Globus pallidus (tissue), 1 donor: ENCODE measurements around the gene MRGPRG.
"Not testable (repeated sequence)": the region's sequence is repeated elsewhere in the genome, so short reads cannot be mapped to it uniquely, and the experiment has no call there.

Experiments
- DNase-seq: peaks from one replicate; pipeline ENCODE4 v3.0.0-alpha.2; 2015; ENCODE audit warnings: low spot score

The MRGPRG gene, protein sequence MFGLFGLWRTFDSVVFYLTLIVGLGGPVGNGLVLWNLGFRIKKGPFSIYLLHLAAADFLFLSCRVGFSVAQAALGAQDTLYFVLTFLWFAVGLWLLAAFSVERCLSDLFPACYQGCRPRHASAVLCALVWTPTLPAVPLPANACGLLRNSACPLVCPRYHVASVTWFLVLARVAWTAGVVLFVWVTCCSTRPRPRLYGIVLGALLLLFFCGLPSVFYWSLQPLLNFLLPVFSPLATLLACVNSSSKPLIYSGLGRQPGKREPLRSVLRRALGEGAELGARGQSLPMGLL

GRCh38 chr11:3218483-3219280 lies at the start of gene MRGPRG:
Gene MRGPRG, minus strand, starts transcription at chr11:3218813. Its CDS starts 0 bp downstream, at chr11:3218813.
- no peak for DNase-seq

GRCh38 chr11:3262548-3262947 lies 43.9 kb upstream of the MRGPRG start:
- not testable (repeated sequence) for DNase-seq

- DNase-seq = not testable (repeated sequence)
Measured at GRCh38 chr11:3261831-3262230, 43.2 kb upstream of the MRGPRG start.

DNA sequence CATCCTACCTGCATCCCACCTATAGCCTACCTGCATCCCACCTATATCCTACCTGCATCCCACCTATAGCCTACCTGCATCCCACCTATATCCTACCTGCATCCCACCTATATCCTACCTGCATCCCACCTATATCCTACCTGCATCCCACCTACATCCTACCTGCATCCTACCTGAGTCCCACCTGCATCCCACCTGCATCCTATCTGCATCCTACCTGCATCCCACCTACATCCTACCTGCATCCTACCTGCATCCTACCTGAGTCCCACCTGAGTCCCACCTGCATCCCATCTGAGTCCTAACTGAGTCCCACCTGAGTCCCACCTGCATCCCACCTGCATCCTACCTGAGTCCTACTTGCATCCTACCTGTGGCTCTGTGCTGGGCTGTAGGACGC lies 38.9 kb upstream of the MRGPRG start:
- DNase-seq = not testable (repeated sequence)

DNA sequence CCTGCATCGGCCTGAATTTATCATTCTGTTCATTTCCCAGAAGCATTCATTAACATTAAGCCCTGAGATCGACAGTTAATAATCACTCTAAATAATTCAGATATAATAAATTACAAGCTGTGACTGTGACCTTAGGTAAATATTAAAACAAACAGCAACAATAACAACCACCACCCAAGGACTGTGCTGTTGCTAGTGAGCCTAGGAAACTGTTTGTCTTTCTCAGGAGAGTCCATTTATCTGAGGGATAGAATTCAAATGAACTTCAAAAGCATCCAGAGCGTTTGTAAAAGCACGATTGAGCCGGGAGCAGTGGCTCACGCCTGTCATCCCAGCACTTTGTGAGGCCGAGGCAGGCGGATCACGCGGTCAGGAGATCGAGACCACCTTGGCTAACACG lies 36.6 kb upstream of the MRGPRG start:
- DNase-seq = not testable (repeated sequence)

DNA sequence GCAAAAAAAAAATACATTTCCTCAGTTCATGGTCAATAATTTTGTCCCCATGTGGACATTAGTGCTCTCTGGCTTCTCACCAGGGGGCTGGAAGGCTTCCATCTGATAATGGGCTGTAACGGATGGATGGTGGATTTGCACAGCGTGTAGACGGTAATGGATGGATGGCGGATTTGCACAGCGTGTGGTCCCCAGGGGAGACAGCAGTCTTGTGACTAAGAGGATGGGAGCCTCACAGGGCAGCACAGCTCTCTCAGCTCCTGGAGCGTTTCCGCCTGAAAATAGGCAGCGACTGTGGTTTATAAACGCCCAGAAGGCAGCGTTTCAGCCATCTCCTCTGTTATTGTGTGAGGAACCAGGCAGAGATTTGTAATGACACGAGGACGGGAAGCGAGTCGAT lies 36.2 kb upstream of the MRGPRG start:
- DNase-seq = not testable (repeated sequence)

GRCh38 chr11:3245071-3245470 lies 26.5 kb upstream of the MRGPRG start:
- no peak for DNase-seq

DNA sequence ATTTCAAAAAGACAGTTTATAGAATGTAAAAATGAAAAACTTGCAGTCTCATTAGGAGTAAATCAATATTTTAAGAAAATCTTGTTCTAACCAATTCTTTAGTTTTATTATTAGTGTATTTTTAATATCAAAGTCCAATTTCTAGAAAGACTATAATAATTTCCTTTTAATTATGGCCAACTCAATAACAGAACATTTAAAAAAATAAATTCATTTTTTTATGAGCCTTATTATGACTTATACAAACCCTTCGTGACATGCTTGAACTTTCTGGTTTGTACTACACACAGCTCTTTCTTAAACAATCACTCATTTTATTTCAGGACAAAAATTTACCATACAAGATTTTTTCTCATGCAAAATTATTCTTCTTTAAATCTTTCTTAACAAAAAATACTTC lies 25.3 kb upstream of the MRGPRG start:
- no peak for DNase-seq

- DNase-seq = no peak
Measured at GRCh38 chr11:3237119-3237518, 18.5 kb upstream of the MRGPRG start.

DNA sequence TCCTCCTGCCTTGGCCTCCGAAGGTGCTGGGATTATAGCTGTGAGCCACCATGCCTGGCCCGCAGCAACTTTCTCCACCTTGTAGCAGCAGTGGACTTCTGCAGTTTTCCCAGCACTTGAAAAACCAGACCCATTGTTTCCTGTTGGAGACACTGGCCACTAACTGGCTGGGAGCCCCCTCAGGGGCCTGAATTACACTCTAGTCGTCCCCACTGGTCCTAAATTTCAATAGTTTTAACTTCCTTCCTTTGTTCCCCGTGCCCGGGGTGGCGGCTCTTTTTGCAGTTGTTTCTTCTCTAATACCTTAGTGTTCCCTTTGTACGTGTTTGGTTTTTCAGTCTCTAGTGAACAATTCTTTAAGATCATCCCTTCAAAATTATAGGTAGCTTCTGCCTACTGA lies 16.2 kb upstream of the MRGPRG start:
- DNase-seq = no peak

GRCh38 chr11:3232956-3233355 lies 14.3 kb upstream of the MRGPRG start:
- DNase-seq = no peak

DNA sequence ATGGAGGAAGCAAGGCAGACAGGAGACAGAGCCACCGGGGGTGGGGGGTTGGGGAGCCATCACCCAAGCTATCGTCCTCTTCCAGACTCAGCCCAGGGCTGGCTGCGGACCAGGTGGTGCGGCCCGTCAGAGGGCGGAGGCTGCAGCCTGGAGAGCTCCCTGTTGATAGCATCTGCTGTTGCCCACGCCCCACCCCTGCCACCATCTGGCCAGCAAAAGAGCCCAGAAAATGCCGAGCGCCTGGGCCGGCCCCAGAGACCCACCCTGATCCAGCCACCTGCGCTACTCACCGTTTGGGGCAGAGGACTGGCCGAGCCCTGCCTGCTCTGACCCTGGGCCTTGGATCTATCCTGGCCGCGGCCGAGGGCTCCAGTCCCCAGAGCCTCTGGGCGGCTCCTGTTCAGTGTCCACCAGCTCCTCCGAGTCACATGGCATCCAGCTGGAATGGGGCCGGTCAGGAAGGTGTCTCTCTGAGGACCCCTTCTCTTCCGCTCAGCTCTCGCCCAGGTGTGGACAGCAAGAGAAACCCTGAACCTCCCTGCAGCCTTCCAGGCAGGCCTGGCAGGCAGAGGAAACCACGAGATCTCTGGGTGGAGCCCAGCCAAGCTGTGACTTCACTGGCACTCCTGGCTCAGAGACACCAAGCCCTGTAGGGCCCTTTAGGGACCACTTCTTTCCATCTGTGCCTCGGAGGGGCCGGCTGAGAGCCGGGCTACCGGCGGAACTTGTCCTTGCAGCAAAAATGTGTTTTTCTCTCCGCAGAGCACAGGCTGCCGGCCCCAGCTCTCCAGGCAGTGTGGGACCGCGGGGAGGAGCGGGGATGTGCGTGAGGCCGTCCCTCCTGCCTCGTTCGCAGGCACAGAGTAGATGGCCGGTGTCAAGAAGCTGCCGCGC lies 13.5 kb upstream of the MRGPRG start, which contains the start of gene MRGPRE:
Gene MRGPRE (minus strand): TSS at position 567 of the 894 bp plus-strand sequence. CDS start 3,618 bp downstream, outside the sequence.
- peak; percentile 5 for DNase-seq

DNA sequence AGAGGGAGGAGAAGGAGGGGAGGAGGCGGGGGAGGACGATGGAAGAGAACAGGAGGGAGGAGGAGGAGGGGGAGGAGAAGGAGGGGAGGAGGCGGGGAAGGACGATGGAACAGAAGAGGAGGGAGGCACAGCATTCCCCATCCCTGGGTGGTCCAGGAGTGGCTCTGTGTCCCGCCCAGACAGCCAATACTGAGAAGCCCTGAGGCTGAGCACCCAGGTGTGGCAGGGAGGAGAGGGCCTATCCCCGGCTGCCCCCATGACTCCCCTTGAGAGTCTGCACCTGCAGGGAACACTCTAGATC lies 12.9 kb upstream of the MRGPRG start:
- DNase-seq = no peak

DNA sequence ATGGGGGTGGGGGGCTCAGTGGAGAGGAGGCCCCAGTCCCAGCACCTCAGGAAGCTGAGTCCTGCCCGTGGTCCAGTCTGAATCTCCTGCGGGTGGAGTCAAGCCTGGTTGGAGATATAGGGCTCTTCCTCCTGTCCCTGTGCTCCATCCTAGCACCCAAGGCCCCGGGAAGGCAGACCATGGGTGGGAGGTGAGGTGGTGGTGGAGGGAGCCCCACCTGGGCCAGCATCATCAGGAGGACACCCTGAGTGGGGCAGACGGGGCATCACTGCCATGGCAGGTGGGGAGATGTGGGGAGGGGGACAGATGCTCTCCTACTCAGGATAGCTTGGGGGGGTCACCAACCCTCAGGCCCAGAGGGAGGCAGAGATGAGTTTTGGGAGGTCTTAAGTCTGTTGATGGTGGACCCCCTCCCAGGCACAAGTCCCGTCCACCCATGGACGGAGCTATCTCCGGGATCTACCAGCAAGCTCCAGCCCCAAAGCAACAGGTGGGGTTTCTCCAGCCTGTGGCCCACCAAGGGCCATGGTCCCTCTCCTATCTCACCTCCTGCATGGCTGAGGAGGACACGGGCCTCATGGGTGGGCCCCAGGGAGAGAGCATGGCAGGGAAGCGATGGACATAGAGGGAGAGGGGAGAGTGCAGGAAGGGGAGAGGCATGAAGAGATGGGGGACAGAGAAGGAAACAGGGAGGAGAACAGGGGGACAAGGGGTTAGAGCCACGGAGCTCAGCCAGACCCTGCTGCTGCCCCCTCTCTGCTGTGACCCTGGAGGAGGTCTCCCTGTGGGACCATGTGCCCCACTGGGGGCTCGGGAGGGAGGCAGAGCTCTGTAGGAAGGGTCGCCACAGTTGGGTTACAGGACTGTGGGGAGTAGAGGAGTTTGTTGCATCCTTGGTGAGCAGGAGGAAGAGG lies 12.3 kb upstream of the MRGPRG start:
- no peak for DNase-seq

DNA sequence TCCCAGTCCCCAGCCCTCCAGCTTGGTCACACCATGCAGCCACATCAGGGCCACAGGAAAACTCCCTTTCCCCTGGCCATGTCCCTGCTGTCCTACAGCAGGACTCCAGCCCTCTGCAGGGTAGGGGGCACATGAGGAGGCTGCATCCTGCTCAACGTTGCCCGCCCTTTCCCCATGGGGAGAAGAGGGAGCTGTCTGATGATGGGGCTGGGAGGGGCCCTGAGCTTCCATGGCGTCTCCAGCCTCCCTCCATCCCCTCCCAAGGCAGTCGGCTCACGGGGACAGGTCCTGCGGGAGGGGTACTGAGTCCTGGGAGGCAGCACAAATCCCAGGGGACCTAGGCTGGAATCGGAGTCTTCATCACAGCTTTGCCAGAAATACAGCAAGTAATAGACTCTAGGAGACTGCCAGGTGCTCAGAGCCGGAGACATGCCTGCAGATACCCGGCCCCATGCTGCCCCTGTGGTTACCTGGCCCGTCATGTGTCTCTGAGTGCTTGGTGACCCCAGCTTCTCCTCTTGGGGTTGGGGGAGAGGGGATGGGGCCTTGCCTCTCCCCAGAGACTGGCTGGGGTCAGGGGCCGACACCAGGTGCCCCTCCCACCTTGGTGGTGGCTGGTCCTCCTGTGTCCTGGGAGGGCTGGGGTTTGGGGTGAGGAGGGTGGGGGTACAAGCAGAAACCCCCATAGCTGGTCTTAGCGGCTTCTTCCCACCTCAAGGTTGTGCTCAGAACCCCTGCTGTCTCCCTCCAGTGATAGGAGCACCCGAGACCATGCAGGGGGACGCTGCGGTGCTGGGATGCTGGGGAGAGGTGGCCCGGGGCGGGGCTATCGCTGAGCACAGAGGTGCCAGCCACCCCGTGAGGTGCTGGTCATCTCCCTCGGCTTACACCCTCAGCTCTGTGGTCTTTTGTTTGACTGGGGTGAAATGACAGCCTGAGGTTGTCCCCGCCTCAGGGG lies 11.3 kb upstream of the MRGPRG start:
- no peak for DNase-seq

DNA sequence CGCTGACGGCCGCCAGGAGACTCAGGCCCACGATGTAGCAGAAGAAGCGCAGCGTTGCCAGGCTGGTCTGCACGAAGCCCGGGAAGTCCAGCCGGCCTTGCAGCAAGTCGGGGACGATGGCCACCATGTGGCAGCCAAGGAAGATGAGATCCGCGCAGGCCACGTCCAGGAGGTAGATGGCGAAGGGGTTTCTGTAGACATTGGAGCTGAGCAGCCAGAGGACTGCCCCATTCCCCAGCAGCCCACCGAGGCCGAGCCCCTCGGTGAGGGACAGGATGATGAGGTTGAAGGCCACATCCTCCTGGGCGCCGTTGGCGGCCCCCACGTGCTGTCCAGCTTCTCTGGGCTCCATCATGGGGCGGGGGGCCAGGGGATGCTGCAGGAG lies 9.8 kb upstream of the MRGPRG start:
- DNase-seq = no peak

DNA sequence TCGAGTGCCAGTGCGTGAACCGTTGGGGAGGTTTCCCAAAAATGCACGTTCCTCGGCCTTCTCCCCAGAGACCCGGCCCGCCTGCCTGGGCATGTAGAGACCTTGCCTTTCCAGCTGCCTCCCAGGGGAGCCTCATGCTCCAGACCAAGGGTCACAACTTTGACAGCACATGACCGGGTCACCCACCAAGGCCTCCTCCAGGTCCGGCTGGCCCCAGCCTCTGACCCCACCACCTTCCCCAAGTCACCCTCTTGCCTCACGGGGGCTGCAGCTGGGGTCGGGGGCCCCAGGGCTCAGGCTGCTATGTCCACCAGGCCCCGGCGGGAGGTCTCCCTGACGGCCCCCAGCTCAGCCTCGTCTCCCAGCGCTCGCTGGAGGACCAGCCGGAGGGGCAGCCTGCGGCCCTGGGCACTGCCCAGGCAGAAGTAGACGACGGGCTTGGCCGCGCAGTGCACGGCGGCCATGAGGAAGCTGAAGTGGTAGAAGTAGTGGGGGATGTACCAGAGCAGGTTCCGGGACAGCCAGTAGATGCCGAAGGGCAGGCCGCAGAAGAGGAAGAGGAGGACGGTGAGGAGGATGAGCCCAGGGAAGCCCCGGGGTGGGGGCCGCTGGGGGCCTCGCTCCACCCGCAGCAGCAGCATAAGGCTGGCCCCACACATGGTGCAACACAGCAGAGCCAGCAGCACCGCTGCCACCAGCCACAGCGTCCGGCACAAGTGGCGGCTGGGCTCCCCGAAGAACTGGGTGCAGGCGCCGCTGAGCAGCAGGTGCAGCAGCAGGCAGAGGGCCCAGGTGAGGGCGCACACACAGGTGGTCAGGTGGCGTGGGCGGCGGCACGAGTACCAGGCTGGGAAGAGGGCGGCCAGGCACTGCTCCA lies 9.2 kb upstream of the MRGPRG start:
- DNase-seq = no peak

GRCh38 chr11:3226846-3227567 lies 8.4 kb upstream of the MRGPRG start:
- no peak for DNase-seq
